Endothelial cell of umbilical vein (primary cell): ENCODE measurements around the gene JMJD8. TPM values are rescaled to one million over a fixed set of nuclear protein-coding genes. Genes with fewer than 3 reads are reported as not detected.

Experiments
- BruUV-seq: library from RNA; stranded (reverse); fragments of 400-500 nt; replicated peaks from 2 replicates; lab custom pipeline; 2021; lab: Mats Ljungman, UMichigan
- CTCF ChIA-PET: fragments of 300-600, 350-600 bp; sonication (Branson Sonifier 250); formaldehyde crosslinking; loops from one replicate; lab custom pipeline; 2021; ENCODE audit warnings: antibody characterized with exemption, inconsistent platforms; lab: Charles Lee
- POLR2A ChIA-PET: fragments of 300-600, 350-600 bp; sonication (Branson Sonifier 250); formaldehyde crosslinking; loops from one replicate; lab custom pipeline; 2021; ENCODE audit warnings: antibody characterized with exemption, inconsistent platforms; lab: Charles Lee
- DNase-seq: peaks from one replicate; pipeline ENCODE4 v3.0.0-alpha.2; 2011; ENCODE audit warnings: low read depth, low spot score
- FAIRE-seq: peaks from 2 replicates; lab custom pipeline; 2011; peaks lifted over from hg19 to GRCh38; lab: Jason Lieb, UNC
- H2AFZ ChIP-seq: 2 replicates; pipeline ENCODE4 v1.6.0; 2012; ENCODE audit warnings: low read depth, low read length, control low read depth, inconsistent platforms
- H3K27ac ChIP-seq: 2 replicates; pipeline ENCODE4 v1.5.1; 2011; ENCODE audit warnings: low read depth, mild to moderate bottlenecking, control low read depth, low read length, moderate library complexity; ENCODE audit not compliant: insufficient read depth
- H3K27me3 ChIP-seq, 2 experiments: 2 replicates each; pipeline versions ENCODE4 v1.6.0 to v1.6.1; 2011; ENCODE audit warnings: low read length in 2 of 2, mixed read lengths in 1 of 2; ENCODE audit not compliant: control insufficient read depth in 2 of 2, insufficient read depth in 2 of 2
- H3K36me3 ChIP-seq, 2 experiments: 2 replicates in 1 of 2; 3 replicates in 1 of 2; pipeline ENCODE4 v1.5.1; 2011; ENCODE audit warnings: low read length in 2 of 2, mild to moderate bottlenecking in 1 of 2, moderate library complexity in 1 of 2; ENCODE audit not compliant: control insufficient read depth in 2 of 2, insufficient read depth in 2 of 2; ENCODE audit errors: extremely low read depth in 1 of 2
- H3K4me1 ChIP-seq: 3 replicates; pipeline ENCODE4 v1.5.1; 2011; ENCODE audit warnings: mild to moderate bottlenecking, low read length; ENCODE audit not compliant: control insufficient read depth, insufficient read depth; ENCODE audit errors: extremely low read depth
- H3K4me2 ChIP-seq: 2 replicates; pipeline ENCODE4 v1.6.1; 2011; ENCODE audit warnings: low read length, control low read depth, mixed read lengths; ENCODE audit not compliant: insufficient read depth
- H3K4me3 ChIP-seq, 3 experiments: fragments of 200-600 bp in 1 of 3; sonication (generic), shearing (Covaris generic) in 1 of 3; replicated peaks in 1 of 3; 2 replicates each; pipeline ENCODE4 v1.5.1; 2011 to 2016; ENCODE audit warnings: control low read depth in 3 of 3, low read length in 3 of 3, mild to moderate bottlenecking in 2 of 3, inconsistent platforms in 1 of 3, low read depth in 1 of 3, moderate library complexity in 1 of 3; ENCODE audit not compliant: insufficient read depth in 1 of 3
- H3K79me2 ChIP-seq: 2 replicates; pipeline ENCODE4 v1.6.0; 2012; ENCODE audit warnings: low read length, inconsistent platforms; ENCODE audit not compliant: control insufficient read depth, insufficient read depth
- H3K9ac ChIP-seq: replicated peaks from 2 replicates; pipeline ENCODE3; 2011; ENCODE audit warnings: low read length, control low read depth; ENCODE audit not compliant: insufficient read depth; ENCODE audit errors: extremely low read depth
- H3K9me1 ChIP-seq: replicated peaks from 3 replicates; pipeline ENCODE4 v1.6.0; 2011; ENCODE audit warnings: mild to moderate bottlenecking, low read length; ENCODE audit not compliant: control insufficient read depth, insufficient read depth; ENCODE audit errors: extremely low read depth
- H3K9me3 ChIP-seq: replicated peaks from 2 replicates; pipeline ENCODE4 v1.5.1; 2012; ENCODE audit warnings: low read length, inconsistent platforms; ENCODE audit not compliant: control insufficient read depth, insufficient read depth
- H4K20me1 ChIP-seq: replicated peaks from 2 replicates; pipeline ENCODE3; 2011; ENCODE audit warnings: mild to moderate bottlenecking, low read length; ENCODE audit not compliant: control insufficient read depth, insufficient read depth; ENCODE audit errors: extremely low read depth
- EZH2 ChIP-seq: IDR thresholded peaks from 2 replicates; pipeline ENCODE4 v1.6.1; 2012; ENCODE audit warnings: borderline replicate concordance, low read depth, mild to moderate bottlenecking, moderate library complexity, low read length, inconsistent platforms; ENCODE audit not compliant: severe bottlenecking
- FOS ChIP-seq: IDR thresholded peaks from 2 replicates; pipeline ENCODE4 v1.6.1; 2011; ENCODE audit warnings: mild to moderate bottlenecking, low read length, moderate library complexity, borderline replicate concordance; ENCODE audit not compliant: insufficient read depth
- GATA2 ChIP-seq: IDR thresholded peaks from 2 replicates; pipeline ENCODE4 v1.7.0; 2011; ENCODE audit warnings: low read depth, mild to moderate bottlenecking, moderate library complexity, mixed read lengths, low read length; ENCODE audit not compliant: insufficient read length, insufficient read depth
- JUN ChIP-seq: IDR thresholded peaks from 2 replicates; pipeline ENCODE4 v1.6.1; 2011; ENCODE audit warnings: borderline replicate concordance, low read depth; ENCODE audit not compliant: insufficient read length, insufficient read depth
- MYC ChIP-seq: IDR thresholded peaks from one replicate; pipeline ENCODE4 v1.6.1; 2011; ENCODE audit warnings: mild to moderate bottlenecking, low read depth, low read length
- POLR2A ChIP-seq: IDR thresholded peaks from 2 replicates; pipeline ENCODE4 v1.6.1; 2012; ENCODE audit warnings: low read depth, mild to moderate bottlenecking, control low read depth, low read length
- POLR2AphosphoS5 ChIP-seq: IDR thresholded peaks from 2 replicates; pipeline ENCODE4 v1.6.1; 2012; ENCODE audit warnings: low read depth, mild to moderate bottlenecking, control low read depth, low read length, moderate library complexity; ENCODE audit not compliant: insufficient read depth
- dilution Hi-C: fragments of 300-500 bp; cut with MboI; formaldehyde crosslinking; loops from one replicate; pipeline ENCODE4 v1.15.0; 2019; ENCODE audit warnings: low sequenced_read_pairs; ENCODE audit not compliant: extremely low pct_ligation_motif_present
- intact Hi-C: fragments of 100-400 bp; cut with micrococcal nuclease; formaldehyde crosslinking; loops from one replicate; pipeline ENCODE4 v1.10.0; 2022
- polyA plus RNA-seq, 4 experiments: library from polyadenylated mRNA; depleted of rRNA in 3 of 4; stranded (reverse) in 3 of 4; unstranded in 1 of 4; fragments of >200 nt; gene quantifications; 2 replicates each; pipeline versions ENCODE4 v1.2.1 to v1.2.3, GENCODE V29; 2011 to 2012; ENCODE audit warnings: missing spikeins in 1 of 4
- total RNA-seq: library from RNA; stranded (reverse); gene quantifications from 2 replicates; pipeline ENCODE4 v1.2.3, GENCODE V29; 2021
- TF ChIP-seq, protein P1 (sequence below), 2 donors: IDR thresholded peaks; 1 replicate in 1 of 2; 2 replicates in 1 of 2; pipeline ENCODE4 v1.5.1; 2011; ENCODE audit warnings: low read length in 2 of 2, mild to moderate bottlenecking in 2 of 2, moderate library complexity in 2 of 2, control low read depth in 1 of 2, inconsistent platforms in 1 of 2, low read depth in 1 of 2; ENCODE audit not compliant: insufficient read depth in 1 of 2; ENCODE audit errors: extremely low read depth in 1 of 2
- TF ChIP-seq, protein P2 (sequence below): IDR thresholded peaks from 2 replicates; pipeline ENCODE4 v1.6.1; 2011; ENCODE audit not compliant: insufficient read depth, insufficient read length

Gene JMJD8
- total and polyA plus RNA-seq, 2 donors (not counting 3 experiments of a cell fraction or from before 2014, with no cell fraction given), result 55.1 to 102 TPM

DNA sequence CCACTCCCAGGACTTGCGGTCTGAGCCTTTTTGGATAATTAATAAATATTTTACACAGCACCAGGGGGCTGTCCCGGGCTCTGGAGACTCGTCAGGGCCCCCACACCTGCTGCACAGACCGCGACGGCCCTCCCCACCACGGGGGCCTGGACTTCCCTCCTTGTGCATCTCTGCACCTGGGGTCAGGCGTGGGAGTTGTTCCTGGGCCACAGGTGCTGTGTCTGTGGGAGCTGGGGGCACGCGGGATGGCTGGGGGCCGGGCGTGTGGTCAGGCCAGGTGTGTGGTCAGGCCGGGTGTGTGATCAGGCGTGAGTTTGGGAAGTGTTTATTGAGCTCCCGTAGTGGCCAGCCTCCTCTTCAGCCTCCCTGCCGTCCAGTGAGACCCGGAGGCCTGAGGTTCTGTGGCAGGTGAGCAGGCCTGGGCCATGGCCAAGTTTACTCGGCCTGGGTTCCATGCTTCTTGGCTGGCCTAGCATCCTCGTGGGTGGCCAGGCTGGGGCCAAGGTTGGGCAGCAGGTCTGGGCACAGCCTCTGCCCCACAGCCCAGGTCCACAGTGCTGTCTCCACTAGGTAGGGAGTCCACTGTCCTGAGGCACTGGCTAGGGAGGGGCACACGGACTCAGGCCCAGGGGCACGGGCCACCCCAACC, 5.8 kb downstream of the JMJD8 start:
- peaks cover 16% of the 10 kb centered on the region for H3K4me1 ChIP-seq
- TF ChIP-seq, protein P1, sequence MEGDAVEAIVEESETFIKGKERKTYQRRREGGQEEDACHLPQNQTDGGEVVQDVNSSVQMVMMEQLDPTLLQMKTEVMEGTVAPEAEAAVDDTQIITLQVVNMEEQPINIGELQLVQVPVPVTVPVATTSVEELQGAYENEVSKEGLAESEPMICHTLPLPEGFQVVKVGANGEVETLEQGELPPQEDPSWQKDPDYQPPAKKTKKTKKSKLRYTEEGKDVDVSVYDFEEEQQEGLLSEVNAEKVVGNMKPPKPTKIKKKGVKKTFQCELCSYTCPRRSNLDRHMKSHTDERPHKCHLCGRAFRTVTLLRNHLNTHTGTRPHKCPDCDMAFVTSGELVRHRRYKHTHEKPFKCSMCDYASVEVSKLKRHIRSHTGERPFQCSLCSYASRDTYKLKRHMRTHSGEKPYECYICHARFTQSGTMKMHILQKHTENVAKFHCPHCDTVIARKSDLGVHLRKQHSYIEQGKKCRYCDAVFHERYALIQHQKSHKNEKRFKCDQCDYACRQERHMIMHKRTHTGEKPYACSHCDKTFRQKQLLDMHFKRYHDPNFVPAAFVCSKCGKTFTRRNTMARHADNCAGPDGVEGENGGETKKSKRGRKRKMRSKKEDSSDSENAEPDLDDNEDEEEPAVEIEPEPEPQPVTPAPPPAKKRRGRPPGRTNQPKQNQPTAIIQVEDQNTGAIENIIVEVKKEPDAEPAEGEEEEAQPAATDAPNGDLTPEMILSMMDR (IDR thresholded peaks at IDR 0.05; ENCODE audit: extremely low read depth in 1 of 2, insufficient read depth in 1 of 2, low read depth in 1 of 2, low read length in 2 of 2), result no peak
- no peak for TF ChIP-seq FOS
- POLR2A ChIA-PET, result no interaction called here
- no peak overlapping the region for H2AFZ ChIP-seq
- peaks cover 7 to 14% of the 10 kb centered on the region in 2 experiments for H3K36me3 ChIP-seq
- no peaks in the 10 kb centered on the region for H3K27me3 ChIP-seq
- FAIRE-seq (no peak), DNase-seq (no peak)
- intact Hi-C loops (no loop called here), dilution Hi-C loops (no loop called here)
- CTCF ChIA-PET, result no interaction called here
- no peak overlapping the region for H3K4me2 ChIP-seq
- no peak overlapping the region for H3K9ac ChIP-seq
- H3K4me3 ChIP-seq, result no peak overlapping the region
- BruUV-seq, result no TSS peak
- H3K9me3 ChIP-seq, result no peaks in the 10 kb centered on the region
- no peak overlapping the region for H3K27ac ChIP-seq
- no peaks in the 10 kb centered on the region for H4K20me1 ChIP-seq
- no peaks in the 10 kb centered on the region for H3K9me1 ChIP-seq
- H3K79me2 ChIP-seq, result peaks cover 28% of the 10 kb centered on the region

DNA sequence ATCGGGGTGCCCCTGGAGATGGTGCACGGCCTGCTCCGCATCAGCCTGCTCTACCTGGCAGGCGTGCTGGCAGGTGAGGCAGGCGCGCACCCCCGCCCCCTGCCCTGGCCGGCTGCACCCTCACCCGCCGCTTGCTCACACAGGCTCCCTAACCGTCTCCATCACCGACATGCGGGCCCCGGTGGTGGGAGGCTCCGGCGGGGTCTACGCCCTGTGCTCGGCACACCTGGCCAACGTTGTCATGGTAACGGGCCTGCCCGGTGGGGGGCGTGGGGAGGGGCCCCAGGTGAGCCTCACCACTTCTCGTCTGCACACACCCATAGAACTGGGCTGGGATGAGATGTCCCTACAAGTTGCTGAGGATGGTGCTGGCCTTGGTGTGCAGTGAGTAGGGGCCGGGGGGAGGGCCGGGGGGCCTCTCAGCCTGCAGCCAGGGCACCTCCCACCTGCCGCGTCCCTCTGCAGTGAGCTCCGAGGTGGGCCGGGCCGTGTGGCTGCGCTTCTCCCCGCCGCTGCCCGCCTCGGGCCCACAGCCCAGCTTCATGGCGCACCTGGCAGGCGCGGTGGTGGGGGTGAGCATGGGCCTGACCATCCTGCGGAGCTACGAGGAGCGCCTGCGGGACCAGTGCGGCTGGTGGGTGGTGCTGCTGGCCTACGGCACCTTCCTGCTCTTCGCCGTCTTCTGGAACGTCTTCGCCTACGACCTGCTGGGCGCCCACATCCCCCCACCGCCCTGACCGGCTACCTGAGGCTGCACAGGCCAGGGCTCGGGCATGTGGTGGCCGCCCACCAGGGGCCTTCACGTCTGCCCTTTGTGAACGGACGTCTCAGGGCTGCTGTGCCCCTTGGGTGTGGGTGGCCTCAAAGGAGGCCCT, 6.6 kb downstream of the JMJD8 start:
- Histone ChIP-seq H3K9me1 (no peaks in the 10 kb centered on the region), H3K9me3 (no peaks in the 10 kb centered on the region), H2AFZ (no peak overlapping the region), H4K20me1 (no peaks in the 10 kb centered on the region), H3K9ac (no peak overlapping the region), H3K4me3 (no peak overlapping the region), H3K4me1 (peaks cover 15% of the 10 kb centered on the region), H3K36me3 (peaks cover 6 to 16% of the 10 kb centered on the region in 2 experiments), H3K27me3 (no peaks in the 10 kb centered on the region), H3K79me2 (peaks cover 20% of the 10 kb centered on the region), H3K4me2 (no peak overlapping the region), H3K27ac (no peak overlapping the region)
- DNase-seq (no peak), FAIRE-seq (no peak)
- intact Hi-C loops, result no loop called here
- ChIA-PET POLR2A (no interaction called here), CTCF (no interaction called here)
- BruUV-seq, result no TSS peak
- TF ChIP-seq EZH2 (no peak), MYC (no peak), POLR2AphosphoS5 (no peak), POLR2A (no peak), FOS (no peak), GATA2 (no peak), JUN (no peak)
- TF ChIP-seq, protein P1 (IDR thresholded peaks at IDR 0.05; ENCODE audit: extremely low read depth in 1 of 2, insufficient read depth in 1 of 2, low read depth in 1 of 2, low read length in 2 of 2), result no peak
- TF ChIP-seq, protein P2, sequence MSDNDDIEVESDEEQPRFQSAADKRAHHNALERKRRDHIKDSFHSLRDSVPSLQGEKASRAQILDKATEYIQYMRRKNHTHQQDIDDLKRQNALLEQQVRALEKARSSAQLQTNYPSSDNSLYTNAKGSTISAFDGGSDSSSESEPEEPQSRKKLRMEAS, result no peak
- dilution Hi-C loops, result no loop called here
